H9 (cell line): ENCODE measurements around the gene CYTH3. TPM values are rescaled to one million over a fixed set of nuclear protein-coding genes. Genes with fewer than 3 reads are reported as not detected.

Source experiments
- DNase-seq: peaks from one replicate; pipeline ENCODE4 v3.0.0-alpha.2; 2017
- H2AFZ ChIP-seq: one replicate; pipeline ENCODE4 v1.6.1; 2013; ENCODE audit warnings: mild to moderate bottlenecking, low read length, control low read depth, moderate library complexity
- H2AK5ac ChIP-seq: 2 replicates; pipeline ENCODE4 v1.6.1; 2013; ENCODE audit warnings: low read length, control low read depth, mixed read lengths; ENCODE audit not compliant: insufficient read length
- H2BK120ac ChIP-seq: one replicate; pipeline ENCODE4 v1.6.1; 2013; ENCODE audit warnings: low read depth, mild to moderate bottlenecking, low read length, control low read depth, inconsistent platforms; ENCODE audit not compliant: poor library complexity, severe bottlenecking
- H2BK12ac ChIP-seq: 2 replicates; pipeline ENCODE4 v1.6.1; 2013; ENCODE audit warnings: low read length, control low read depth, mixed read lengths, low read depth; ENCODE audit not compliant: insufficient read length
- H2BK15ac ChIP-seq: 2 replicates; pipeline ENCODE4 v1.6.1; 2013; ENCODE audit warnings: low read depth, low read length, control low read depth
- H2BK20ac ChIP-seq: one replicate; pipeline ENCODE4 v1.6.1; 2013; ENCODE audit warnings: low read depth, mild to moderate bottlenecking, low read length, control low read depth, inconsistent platforms; ENCODE audit not compliant: poor library complexity, severe bottlenecking
- H2BK5ac ChIP-seq: 2 replicates; pipeline ENCODE4 v1.6.1; 2013; ENCODE audit warnings: low read length, control low read depth, mixed read lengths; ENCODE audit not compliant: insufficient read length
- H3K14ac ChIP-seq: 2 replicates; pipeline ENCODE4 v1.6.1; 2013; ENCODE audit warnings: low read length, control low read depth; ENCODE audit not compliant: insufficient read depth
- H3K18ac ChIP-seq: 2 replicates; pipeline ENCODE4 v1.6.1; 2013; ENCODE audit warnings: low read depth, mild to moderate bottlenecking, mixed read lengths, low read length, control low read depth; ENCODE audit not compliant: insufficient read length
- H3K23ac ChIP-seq: 2 replicates; pipeline ENCODE4 v1.6.1; 2013; ENCODE audit warnings: low read length, control low read depth, mixed read lengths, low read depth; ENCODE audit not compliant: insufficient read length
- H3K23me2 ChIP-seq: 2 replicates; pipeline ENCODE4 v1.6.1; 2013; ENCODE audit warnings: low read depth, mild to moderate bottlenecking, mixed read lengths, low read length, control low read depth; ENCODE audit not compliant: insufficient read length, poor library complexity, severe bottlenecking
- H3K27ac ChIP-seq: 2 replicates; pipeline ENCODE4 v1.5.1; 2013; ENCODE audit warnings: low read length, control low read depth, mixed read lengths, low read depth; ENCODE audit not compliant: insufficient read length
- H3K27me3 ChIP-seq: 2 replicates; pipeline ENCODE4 v1.6.1; 2013; ENCODE audit warnings: low read length, control low read depth, inconsistent platforms; ENCODE audit not compliant: insufficient read depth
- H3K4ac ChIP-seq: 2 replicates; pipeline ENCODE4 v1.6.1; 2013; ENCODE audit warnings: low read depth, mild to moderate bottlenecking, control low read depth, inconsistent platforms, low read length, moderate library complexity
- H3K4me1 ChIP-seq: 2 replicates; pipeline ENCODE4 v1.6.1; 2013; ENCODE audit warnings: low read length, control low read depth, inconsistent platforms; ENCODE audit not compliant: insufficient read depth
- H3K4me2 ChIP-seq: 2 replicates; pipeline ENCODE4 v1.6.1; 2013; ENCODE audit warnings: low read length, control low read depth, mixed read lengths; ENCODE audit not compliant: insufficient read length, insufficient read depth
- H3K56ac ChIP-seq: 2 replicates; pipeline ENCODE4 v1.6.1; 2013; ENCODE audit warnings: low read depth, mild to moderate bottlenecking, mixed read lengths, low read length, control low read depth; ENCODE audit not compliant: insufficient read length
- H3K79me1 ChIP-seq: 2 replicates; pipeline ENCODE4 v1.6.1; 2013; ENCODE audit warnings: low read depth, mild to moderate bottlenecking, moderate library complexity, low read length, control low read depth, inconsistent platforms; ENCODE audit not compliant: insufficient read depth, poor library complexity, severe bottlenecking
- H3K79me2 ChIP-seq: 2 replicates; pipeline ENCODE4 v1.6.1; 2013; ENCODE audit warnings: low read length, control low read depth, inconsistent platforms; ENCODE audit not compliant: insufficient read depth
- H3K9ac ChIP-seq: 2 replicates; pipeline ENCODE4 v1.6.1; 2013; ENCODE audit warnings: low read length, control low read depth, mixed read lengths; ENCODE audit not compliant: insufficient read length; ENCODE audit errors: extremely low read depth
- H3K9me3 ChIP-seq: one replicate; pipeline ENCODE4 v1.6.1; 2013; ENCODE audit warnings: low read depth, low read length, inconsistent platforms; ENCODE audit not compliant: control insufficient read depth
- H3T11ph ChIP-seq: one replicate; pipeline ENCODE4 v1.6.1; 2013; ENCODE audit warnings: mild to moderate bottlenecking, low read length, control low read depth, inconsistent platforms
- H4K20me1 ChIP-seq: one replicate; pipeline ENCODE4 v1.6.1; 2013; ENCODE audit not compliant: control insufficient read depth, insufficient read length, insufficient read depth
- H4K5ac ChIP-seq: 2 replicates; pipeline ENCODE4 v1.6.1; 2013; ENCODE audit warnings: low read depth, mild to moderate bottlenecking, mixed read lengths, low read length, control low read depth; ENCODE audit not compliant: insufficient read length
- H4K8ac ChIP-seq: replicated peaks from 2 replicates; pipeline ENCODE4 v1.6.1; 2013; ENCODE audit warnings: low read length, control low read depth, mixed read lengths, low read depth; ENCODE audit not compliant: insufficient read length
- H4K91ac ChIP-seq: 2 replicates; pipeline ENCODE4 v1.6.1; 2013; ENCODE audit warnings: low read depth, mild to moderate bottlenecking, moderate library complexity, mixed read lengths, low read length, control low read depth; ENCODE audit not compliant: insufficient read length
- H3K27ac Mint-ChIP-seq, 3 experiments: 2 replicates in 2 of 3; 3 replicates in 1 of 3; pipeline ENCODE4 v1.8.0; 2020 to 2021; ENCODE audit warnings: mixed read lengths in 3 of 3, mild to moderate bottlenecking in 1 of 3, moderate library complexity in 1 of 3
- H3K27me3 Mint-ChIP-seq: 2 replicates; pipeline ENCODE4 v1.8.0; 2021; ENCODE audit warnings: low read depth, mild to moderate bottlenecking, moderate library complexity, mixed read lengths
- H3K36me3 Mint-ChIP-seq, 3 experiments: 2 replicates in 2 of 3; 3 replicates in 1 of 3; pipeline ENCODE4 v1.8.0; 2020 to 2021; ENCODE audit warnings: low read depth in 3 of 3, mixed read lengths in 3 of 3; ENCODE audit not compliant: insufficient read depth in 1 of 3
- H3K4me1 Mint-ChIP-seq, 2 experiments: 2 replicates each; pipeline ENCODE4 v1.8.0; 2020; ENCODE audit warnings: mixed read lengths in 2 of 2
- H3K4me3 Mint-ChIP-seq, 2 experiments: 2 replicates in 1 of 2; 3 replicates in 1 of 2; pipeline ENCODE4 v1.8.0; 2020 to 2021; ENCODE audit warnings: mild to moderate bottlenecking in 2 of 2, mixed read lengths in 2 of 2, moderate library complexity in 1 of 2
- H3K9me3 Mint-ChIP-seq, 2 experiments: 2 replicates in 1 of 2; 3 replicates in 1 of 2; pipeline ENCODE4 v1.8.0; 2020; ENCODE audit warnings: mild to moderate bottlenecking in 2 of 2, mixed read lengths in 2 of 2, moderate library complexity in 1 of 2
- WGBS: extraction: QIAGEN DNeasy Blood & Tissue Kit; methylation state at CpG from one replicate; pipeline ENCODE4 v1.1.7; 2013; ENCODE audit warnings: missing lambda C conversion rate, low lambda C conversion rate, mixed read lengths; ENCODE audit not compliant: insufficient read length; ENCODE audit errors: extremely low coverage; 5-methylcytosine and 5-hydroxymethylcytosine counted together
- total RNA-seq: library from RNA; stranded (reverse); gene quantifications from 2 replicates; pipeline ENCODE4 v1.2.1, GENCODE V29; 2021
- TF ChIP-seq, protein P1 (sequence below): fragments of 200-600 bp; sonication (generic); conservative IDR thresholded peaks from 3 replicates; pipeline ENCODE4 v1.8.0; 2021; ENCODE audit warnings: antibody characterized with exemption, mild to moderate bottlenecking

The CYTH3 gene
- total RNA-seq, 1 experiment from 2014 or later = 12.3 TPM

- Histone ChIP-seq H2BK12ac (no peak overlapping the region), H4K20me1 (no peaks in the 10 kb centered on the region), H3K79me1 (peaks cover 4% of the 10 kb centered on the region), H3K23ac (no peak overlapping the region), H3K9ac (no peak overlapping the region), H3K4me1 (no peaks in the 10 kb centered on the region), H3K56ac (no peak overlapping the region), H2AK5ac (no peak overlapping the region), H3K23me2 (peaks cover 2% of the 10 kb centered on the region), H3K9me3 (no peaks in the 10 kb centered on the region), H2BK15ac (no peak overlapping the region), H4K5ac (no peak overlapping the region), H2BK20ac (no peak overlapping the region), H3K18ac (no peak overlapping the region), H3K14ac (no peak overlapping the region), H2BK120ac (no peak overlapping the region), H4K8ac (no peak overlapping the region), H3T11ph (no peak overlapping the region), H3K27ac (no peak overlapping the region), H3K4ac (no peak overlapping the region), H3K4me2 (no peak overlapping the region), H4K91ac (no peak overlapping the region), H2AFZ (no peak overlapping the region), H2BK5ac (no peak overlapping the region), H3K27me3 (no peaks in the 10 kb centered on the region), H3K79me2 (no peaks in the 10 kb centered on the region; the same call in 1 of the 2 replicates)
- Mint-ChIP-seq H3K27me3 (no peaks in the 10 kb centered on the region), H3K9me3 (no peaks in the 10 kb centered on the region), H3K36me3 (no peaks in the 10 kb centered on the region), H3K4me1 (peaks cover 14 to 19% of the 10 kb centered on the region in 2 experiments), H3K4me3 (no peak overlapping the region), H3K27ac (no peak overlapping the region)
- WGBS = no CpG with 5 or more reads among the region's 5 CpGs
- TF ChIP-seq, protein P1, sequence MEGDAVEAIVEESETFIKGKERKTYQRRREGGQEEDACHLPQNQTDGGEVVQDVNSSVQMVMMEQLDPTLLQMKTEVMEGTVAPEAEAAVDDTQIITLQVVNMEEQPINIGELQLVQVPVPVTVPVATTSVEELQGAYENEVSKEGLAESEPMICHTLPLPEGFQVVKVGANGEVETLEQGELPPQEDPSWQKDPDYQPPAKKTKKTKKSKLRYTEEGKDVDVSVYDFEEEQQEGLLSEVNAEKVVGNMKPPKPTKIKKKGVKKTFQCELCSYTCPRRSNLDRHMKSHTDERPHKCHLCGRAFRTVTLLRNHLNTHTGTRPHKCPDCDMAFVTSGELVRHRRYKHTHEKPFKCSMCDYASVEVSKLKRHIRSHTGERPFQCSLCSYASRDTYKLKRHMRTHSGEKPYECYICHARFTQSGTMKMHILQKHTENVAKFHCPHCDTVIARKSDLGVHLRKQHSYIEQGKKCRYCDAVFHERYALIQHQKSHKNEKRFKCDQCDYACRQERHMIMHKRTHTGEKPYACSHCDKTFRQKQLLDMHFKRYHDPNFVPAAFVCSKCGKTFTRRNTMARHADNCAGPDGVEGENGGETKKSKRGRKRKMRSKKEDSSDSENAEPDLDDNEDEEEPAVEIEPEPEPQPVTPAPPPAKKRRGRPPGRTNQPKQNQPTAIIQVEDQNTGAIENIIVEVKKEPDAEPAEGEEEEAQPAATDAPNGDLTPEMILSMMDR = no peak
- DNase-seq = no peak
These were observed 34.0 kb downstream of the CYTH3 start for GRCh38 chr7:6238309-6238925.
